SHP77 treated with DMSO at 0.1 percent for 48 hours (cell line): Measurements from ENCODE around the gene PCBP4.
A peak's percentile ranks its signal among the peaks of the same experiment; 100 is the strongest.

Source experiments
- DNase-seq: peaks from one replicate; lab custom pipeline; 2025; lab: John Stamatoyannopoulos, UW

PCBP4 gene

DNA sequence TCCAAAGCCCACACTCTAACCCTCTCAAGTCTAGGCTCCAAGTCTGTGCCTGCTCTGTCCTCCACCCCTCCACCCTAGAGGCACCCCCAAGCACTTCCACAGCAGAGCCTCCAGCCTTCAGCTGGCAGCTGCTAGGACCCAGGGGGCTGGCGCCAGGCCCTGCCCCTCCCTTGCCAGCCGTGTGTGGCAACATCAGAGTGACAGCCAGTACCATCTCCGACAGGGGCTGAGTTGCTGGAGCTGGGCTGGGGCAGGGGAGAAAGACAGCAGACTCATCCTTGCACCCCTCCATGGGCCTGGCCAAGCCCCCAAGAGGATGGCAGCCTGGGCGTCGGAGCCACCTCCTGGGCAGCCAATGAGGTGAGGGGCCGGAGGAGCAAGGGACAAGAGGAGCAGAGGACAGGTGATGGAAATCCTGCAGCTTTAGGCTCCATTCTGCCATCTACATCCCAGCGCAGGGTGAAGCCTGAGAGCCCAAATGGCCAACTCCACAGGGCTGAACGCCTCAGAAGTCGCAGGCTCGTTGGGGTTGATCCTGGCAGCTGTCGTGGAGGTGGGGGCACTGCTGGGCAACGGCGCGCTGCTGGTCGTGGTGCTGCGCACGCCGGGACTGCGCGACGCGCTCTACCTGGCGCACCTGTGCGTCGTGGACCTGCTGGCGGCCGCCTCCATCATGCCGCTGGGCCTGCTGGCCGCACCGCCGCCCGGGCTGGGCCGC is 11.9 kb downstream of the PCBP4 start, which contains the start of gene GPR62:
Gene GPR62, plus strand, starts transcription at position 207 of the 718 bp plus-strand sequence. Its CDS starts 272 bp downstream, at position 479.
- DNase-seq = no peak

DNA sequence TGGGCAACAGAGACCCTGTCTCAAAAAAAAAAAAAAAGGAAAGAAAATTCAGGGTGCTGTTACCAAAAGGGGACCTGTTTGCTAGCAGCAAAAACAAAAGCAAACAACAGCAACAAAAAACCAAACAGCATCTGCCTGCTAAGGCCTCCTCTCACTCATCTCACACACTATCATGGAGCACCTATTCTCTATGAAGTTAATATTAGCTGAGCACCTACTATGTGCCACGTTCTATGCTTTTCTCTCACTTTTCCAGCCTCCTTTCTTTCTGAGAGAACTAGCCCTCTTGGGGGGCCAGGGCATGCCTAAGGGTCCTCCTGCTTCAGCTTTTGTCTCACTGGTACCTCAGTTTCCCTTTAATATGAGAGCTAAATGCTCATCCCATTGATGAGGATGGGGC is 12.5 kb downstream of the PCBP4 start:
- no peak for DNase-seq

DNA sequence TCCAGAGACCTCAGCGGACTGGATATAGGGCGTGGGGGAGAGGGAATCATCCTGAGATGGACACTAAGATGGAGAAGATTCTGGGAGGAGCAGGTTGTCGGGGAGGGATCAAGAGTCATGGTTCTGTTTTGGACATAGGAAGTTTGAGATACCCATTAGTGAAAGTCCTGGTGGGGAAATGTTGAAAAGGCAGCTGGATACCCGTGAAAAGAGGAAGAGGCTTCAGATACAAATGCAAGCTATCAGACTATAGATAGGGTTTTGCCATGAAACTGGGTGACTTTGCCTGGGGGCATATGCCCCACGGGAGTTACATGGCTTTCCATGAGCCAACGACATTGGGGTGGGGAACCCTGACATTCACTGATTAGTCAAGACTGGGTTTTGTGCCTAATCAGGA is 13.1 kb downstream of the PCBP4 start:
- DNase-seq = no peak

- DNase-seq = no peak
Measured at GRCh38 chr3:51953445-51953844, 13.8 kb downstream of the PCBP4 start.

DNA sequence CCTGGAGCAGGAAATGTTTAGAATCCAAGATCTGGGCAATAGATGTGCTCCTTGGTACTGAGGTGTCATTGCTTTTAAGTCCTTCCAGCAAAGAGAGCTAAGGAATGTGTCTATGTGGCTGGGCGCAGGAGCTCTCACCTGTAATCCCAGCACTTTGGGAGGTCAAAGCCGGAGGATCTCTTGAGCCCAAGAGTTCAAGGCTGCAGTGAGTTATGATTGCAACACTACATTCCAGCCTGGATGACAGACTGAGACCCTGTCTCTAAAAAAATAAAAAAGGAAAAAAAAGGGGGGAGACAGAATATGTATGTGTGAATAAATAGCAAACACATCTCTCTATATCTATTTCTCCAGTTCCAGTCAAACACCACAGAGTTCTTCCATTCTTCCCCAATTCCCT is 16.4 kb downstream of the PCBP4 start:
- no peak for DNase-seq

GRCh38 chr3:51949121-51949520 is 18.1 kb downstream of the PCBP4 start:
- no peak for DNase-seq

GRCh38 chr3:51948016-51948580 is 19.2 kb downstream of the PCBP4 start:
- DNase-seq = no peak

DNA sequence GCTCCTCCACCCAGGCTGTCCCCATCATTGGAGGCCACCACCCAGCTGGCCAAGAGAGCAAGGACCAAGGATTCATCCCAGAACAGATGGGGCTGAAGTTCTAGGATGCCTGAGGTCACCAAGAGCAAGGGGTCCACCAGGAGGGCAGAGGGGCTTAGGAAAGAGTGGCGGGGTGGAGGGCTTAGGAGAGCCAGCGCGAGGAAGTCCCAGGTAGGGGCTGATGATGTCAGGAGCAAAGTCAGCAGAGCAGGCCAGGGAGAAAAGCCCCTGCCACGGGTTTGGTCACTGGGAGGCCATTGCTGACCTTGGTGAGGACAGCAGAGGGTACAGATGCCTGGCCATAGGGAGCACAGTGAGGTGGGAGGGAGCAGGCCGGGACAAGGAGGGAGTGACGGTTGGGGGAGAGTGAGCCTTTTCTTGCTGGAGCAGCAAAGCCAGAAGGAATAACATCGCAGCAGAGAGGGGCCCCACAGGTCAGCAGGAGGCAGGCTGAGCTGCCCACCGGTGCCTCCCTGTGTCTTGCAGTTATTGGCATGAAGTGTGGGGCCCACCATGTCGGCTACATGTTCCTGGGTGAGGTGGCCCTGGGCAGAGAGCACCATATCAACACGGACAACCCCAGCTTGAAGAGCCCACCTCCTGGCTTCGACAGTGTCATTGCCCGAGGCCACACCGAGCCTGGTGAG is 19.9 kb downstream of the PCBP4 start:
- no peak for DNase-seq

DNA sequence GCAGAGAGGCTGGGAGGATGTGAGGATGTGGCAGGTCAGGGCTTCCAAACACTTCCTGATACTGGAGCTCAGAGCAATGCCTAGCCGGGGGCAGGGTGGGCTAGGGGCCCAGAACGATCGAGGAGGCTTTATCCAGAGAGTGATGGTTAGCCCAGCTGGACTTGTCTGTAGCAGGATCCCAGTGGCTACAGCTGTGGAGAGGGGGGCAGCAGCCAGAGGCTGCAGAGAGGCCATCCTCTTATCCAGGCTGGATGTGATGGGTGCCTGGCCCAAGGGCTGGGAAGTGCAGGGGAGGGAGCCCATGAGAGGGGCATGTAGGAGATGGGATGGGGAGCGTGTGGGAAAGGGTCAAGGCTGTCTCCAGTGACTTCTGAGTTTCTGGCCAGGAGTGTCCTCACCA is 20.5 kb downstream of the PCBP4 start:
- DNase-seq = no peak

DNA sequence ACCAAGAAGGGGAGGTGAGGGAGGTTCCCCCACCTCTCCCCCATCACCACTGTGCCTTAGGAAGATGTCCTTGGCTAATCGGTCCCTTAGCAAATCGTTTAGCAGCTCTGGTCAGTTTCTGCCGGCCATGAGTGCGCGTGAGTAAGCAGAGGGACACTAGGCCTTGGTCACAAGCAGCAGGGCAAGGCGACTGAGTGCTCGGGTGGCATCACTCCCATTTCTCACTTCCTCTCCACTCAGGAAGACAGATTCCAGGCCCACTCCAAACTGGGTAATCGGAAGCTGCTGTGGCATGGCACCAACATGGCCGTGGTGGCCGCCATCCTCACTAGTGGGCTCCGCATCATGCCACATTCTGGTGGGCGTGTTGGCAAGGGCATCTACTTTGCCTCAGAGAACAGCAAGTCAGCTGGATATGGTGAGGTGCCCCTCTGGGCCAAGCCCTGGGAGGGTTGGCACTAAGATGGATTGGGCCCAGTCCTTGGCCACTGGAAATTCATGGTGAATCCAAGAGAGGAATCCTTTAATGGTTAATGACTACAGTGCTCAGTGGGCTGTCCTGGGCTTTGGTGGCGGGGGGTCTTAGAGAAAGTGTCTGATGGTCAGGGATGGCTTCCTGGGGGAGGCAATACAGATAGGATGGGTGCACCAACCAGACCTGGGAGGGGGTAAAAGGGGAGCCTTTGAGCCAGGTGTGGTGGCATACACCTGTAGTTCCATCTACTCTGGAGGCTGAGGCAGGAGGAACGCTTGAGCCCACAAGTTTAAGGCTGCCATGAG is 21.1 kb downstream of the PCBP4 start:
- no peak for DNase-seq

GRCh38 chr3:51945031-51945840 is 22.0 kb downstream of the PCBP4 start:
- DNase-seq = no peak

DNA sequence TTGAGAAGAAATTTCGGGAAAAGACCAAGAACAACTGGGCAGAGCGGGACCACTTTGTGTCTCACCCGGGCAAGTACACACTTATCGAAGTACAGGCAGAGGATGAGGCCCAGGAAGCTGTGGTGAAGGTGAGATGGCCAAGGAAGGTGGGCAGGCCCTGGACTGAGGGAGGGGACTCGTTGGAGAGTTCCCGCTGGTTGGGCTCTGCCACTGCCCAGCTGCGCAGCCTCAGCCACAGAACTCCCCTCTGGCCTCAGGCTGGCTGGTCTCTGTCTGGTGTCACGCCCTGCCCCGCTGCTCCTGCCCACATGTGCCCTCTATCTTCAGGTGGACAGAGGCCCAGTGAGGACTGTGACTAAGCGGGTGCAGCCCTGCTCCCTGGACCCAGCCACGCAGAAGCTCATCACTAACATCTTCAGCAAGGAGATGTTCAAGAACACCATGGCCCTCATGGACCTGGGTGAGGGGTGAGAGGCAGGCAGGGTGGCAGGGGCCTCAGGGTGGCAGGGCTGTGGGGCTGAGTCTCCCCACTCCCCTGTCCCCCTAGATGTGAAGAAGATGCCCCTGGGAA is 22.7 kb downstream of the PCBP4 start:
- no peak for DNase-seq

DNA sequence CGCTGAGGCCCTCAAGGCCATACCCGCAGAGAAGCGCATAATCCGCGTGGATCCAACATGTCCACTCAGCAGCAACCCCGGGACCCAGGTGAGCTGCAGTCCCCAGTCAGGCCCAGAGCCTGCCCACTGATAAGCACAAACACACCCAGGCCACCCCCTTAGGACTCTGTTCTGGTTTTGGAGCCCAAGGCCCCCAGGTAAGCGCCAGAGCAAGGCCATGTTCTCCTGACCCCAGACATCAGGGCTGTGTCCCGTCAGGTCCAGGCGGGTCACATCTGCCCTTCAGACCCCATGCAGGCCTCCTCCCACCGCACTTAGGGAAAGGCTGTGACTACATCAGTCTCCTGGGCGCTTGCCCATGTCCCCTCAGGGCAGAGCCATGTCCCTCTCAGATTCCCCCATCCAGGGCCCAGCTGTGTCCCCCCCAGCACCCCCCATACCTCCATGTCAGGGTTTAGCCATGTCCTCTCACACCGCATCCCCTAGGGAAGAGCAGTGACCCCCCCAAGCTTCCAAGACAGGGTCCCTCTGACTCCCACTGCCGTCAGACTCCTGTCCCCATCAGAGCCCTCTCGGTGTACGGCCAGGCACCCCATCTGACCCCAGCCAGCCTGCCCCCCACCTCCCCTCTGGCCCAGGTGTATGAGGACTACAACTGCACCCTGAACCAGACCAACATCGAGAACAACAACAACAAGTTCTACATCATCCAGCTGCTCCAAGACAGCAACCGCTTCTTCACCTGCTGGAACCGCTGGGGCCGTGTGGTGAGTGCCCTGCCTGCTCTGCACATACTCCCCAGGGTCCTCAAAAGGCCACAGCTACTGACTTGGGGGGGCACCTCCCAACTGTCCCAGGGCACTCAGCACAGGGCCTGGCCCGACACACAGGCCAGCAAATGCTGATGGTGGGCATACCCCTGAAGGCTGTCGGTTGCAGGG is 23.5 kb downstream of the PCBP4 start:
- no peak for DNase-seq

DNA sequence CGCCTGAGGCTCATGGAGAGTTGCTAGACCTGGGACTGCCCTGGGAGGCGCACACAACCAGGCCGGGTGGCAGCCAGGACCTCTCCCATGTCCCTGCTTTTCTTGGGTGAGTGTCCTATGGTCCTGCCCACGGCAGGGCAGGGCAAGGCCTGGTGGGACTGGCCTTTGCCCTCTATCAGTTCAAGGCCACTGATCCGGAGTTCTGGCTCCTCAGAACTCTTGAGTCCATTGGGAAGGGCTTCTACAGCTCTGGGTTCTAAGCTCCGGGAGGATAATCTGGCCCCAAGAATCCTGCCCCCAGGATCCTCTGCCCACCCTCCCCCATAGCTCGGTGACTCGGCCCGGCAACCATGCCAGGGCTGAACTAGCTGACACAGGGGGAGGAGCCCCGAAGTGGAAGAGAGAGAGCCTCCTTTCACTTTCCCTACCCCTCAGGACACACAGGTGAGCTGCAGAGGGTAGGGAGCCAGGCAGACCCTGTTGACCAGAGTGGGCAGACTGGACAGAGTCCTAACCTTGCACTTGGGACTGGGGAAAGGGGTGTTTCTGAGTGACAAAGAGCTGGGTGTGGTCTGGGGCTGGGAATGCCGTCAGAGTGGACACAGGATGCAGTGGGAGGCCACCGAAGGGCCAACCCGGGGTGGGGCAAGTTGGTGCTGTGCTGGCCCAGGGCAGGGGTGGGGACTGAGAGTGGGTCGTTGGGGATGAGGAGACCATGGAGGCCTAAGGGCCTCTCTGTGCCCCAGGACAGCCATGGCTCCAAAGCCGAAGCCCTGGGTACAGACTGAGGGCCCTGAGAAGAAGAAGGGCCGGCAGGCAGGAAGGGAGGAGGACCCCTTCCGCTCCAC is 24.4 kb downstream of the PCBP4 start:
- no peak for DNase-seq

DNA sequence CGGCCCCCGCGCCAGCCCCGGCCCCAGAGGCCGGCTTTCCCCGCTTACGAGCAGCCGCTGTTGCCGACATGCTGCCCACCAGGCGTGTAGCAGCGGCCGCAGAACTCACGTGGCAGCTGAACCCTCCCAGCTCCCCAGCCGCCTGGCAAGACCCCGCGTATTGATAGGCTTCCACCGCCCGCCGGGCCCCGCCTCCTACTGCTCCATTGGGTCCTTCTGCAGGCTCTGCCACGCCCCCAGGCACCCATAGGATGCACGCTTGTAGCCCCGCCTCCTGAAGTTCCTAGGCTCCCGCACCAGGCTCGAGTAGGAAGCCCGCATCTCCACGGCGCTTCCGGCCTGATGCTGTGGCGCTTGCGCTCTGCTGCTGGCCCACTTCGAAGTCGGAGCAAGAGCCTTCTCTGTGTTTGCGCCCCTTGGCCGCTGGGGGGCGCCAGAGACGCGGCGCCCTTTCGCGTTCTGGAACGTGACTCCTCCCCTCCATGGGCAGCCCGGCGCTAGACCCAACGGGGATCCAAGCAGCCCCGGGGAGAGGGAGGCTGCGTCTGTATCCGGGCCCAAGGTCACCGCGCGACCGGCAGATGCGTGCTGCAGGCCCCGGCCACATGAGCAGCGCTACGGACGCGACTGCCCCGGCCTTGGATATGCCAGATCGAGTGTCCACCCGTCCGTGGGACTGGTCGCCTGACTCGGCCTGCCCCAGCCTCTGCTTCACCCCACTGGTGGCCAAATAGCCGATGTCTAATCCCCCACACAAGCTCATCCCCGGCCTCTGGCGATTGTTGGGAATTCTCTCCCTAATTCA is 25.3 kb downstream of the PCBP4 start, which contains the start of the genes PARP3 and RRP9:
Gene PARP3, plus strand, starts transcription at position 566 of the 805 bp plus-strand sequence. CDS start 993 bp downstream, outside the sequence.
Gene RRP9, minus strand, starts transcription at position 107 of the 805 bp plus-strand sequence. Its CDS starts 37 bp downstream, at position 70.
- peak; percentile 99 for DNase-seq

DNA sequence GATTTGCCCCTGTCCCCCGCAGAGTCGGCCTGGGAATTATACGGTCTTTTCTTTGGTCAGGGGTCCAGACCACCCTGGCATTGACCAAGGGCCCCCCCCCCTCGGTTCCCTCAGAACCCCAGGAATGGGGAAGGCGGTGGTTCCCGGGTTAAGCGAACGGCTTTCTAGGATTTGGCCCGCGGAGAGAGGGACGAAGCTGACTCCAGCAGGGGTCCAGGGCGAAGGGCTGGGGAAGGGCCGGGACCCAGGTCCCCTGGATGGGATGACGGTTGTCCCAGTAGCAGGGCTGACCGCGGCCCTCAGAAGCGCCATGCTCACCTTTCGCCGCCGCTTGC is 25.8 kb downstream of the PCBP4 start:
- DNase-seq = no peak

- DNase-seq = no peak
Measured at GRCh38 chr3:51940648-51941462, 26.4 kb downstream of the PCBP4 start.
